Suppressor macrophage treated with lipopolysaccharide for 4 hours (primary cell): ENCODE measurements around the gene ZFP36.
"Not testable (repeated sequence)": the region's sequence is repeated elsewhere in the genome, so short reads cannot be mapped to it uniquely, and the experiment has no call there.

Experiments used
- DNase-seq: peaks from one replicate; pipeline ENCODE4 v3.0.0-alpha.2; 2020

Gene ZFP36, protein sequence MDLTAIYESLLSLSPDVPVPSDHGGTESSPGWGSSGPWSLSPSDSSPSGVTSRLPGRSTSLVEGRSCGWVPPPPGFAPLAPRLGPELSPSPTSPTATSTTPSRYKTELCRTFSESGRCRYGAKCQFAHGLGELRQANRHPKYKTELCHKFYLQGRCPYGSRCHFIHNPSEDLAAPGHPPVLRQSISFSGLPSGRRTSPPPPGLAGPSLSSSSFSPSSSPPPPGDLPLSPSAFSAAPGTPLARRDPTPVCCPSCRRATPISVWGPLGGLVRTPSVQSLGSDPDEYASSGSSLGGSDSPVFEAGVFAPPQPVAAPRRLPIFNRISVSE

DNA sequence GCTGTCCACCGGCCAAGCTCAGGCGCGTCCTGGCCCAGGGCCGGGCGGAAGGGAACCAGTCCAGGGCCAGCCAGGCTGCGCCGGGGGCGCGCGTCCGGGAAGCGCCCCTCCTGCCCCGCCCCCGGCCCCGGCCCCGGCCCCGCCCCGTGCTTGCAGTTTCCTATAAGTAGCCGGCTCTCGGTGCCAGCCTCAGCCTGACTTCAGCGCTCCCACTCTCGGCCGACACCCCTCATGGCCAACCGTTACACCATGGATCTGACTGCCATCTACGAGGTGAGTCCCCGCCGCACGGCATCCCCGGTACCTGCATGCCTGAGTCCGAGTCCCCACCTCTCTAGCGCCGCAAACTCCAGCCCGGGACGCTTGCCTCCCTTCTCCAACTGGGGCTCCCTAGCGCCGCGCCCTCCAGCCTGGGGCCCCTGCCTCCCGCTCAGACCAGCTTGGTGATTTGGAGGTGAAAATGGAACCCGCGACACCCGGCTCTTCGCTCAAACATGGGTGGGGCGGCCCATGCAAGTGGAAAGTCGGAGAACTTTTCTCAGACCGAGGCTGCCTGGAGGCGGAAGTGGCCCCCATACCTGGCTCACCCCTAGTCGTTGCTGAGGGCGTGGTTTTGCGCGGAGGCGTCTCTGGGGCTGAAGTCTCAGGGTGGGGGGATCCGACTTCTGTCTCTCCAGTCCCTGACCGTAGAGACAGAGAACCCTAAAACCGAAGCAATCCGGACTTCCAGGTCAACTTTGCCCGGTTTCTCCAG, at the start of gene ZFP36:
ZFP36 (plus strand) TSS at position 192 of the 754 bp plus-strand sequence; CDS start at position 250, 58 bp downstream.
- peak; percentile 96 for DNase-seq

DNA sequence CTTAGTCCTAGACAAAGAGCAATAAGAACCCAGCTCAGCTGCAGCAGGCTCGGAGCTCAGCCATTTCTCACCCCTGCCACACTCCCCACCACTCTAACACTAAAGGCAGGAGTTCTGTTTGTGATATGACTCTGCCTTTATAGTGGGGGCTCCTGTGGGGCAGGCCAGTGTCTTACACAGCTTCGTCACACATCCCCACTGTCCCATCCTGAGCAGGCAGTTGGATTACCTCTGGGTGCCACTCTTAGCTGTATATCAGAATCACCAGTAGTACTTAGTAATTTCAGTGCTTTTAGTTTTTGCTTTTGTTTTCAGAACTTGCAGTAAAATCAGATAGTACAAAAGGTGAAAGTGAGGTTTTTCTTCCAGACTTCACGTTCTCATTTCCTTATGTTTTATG, 47.6 kb upstream of the ZFP36 start:
- no peak for DNase-seq

DNA sequence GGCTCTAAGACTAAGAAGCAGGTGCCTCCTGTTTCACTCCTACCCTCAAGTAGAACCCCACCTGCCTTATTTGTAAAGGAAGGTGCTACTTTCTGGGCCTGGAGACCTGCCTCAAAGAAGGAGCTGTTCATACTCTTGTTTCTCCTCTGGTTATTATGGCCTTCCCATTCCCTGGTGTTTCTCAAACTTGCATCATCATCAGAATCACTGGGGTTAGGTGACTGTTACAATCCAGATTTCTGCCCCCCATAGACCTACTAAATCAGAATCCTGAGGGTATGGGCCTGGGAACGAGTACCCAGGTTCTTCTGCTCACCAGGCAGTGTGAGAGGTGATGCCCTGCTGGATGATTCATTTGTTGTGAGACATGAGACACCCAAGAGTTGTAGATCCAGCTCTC, 46.0 kb upstream of the ZFP36 start:
- no peak for DNase-seq

DNA sequence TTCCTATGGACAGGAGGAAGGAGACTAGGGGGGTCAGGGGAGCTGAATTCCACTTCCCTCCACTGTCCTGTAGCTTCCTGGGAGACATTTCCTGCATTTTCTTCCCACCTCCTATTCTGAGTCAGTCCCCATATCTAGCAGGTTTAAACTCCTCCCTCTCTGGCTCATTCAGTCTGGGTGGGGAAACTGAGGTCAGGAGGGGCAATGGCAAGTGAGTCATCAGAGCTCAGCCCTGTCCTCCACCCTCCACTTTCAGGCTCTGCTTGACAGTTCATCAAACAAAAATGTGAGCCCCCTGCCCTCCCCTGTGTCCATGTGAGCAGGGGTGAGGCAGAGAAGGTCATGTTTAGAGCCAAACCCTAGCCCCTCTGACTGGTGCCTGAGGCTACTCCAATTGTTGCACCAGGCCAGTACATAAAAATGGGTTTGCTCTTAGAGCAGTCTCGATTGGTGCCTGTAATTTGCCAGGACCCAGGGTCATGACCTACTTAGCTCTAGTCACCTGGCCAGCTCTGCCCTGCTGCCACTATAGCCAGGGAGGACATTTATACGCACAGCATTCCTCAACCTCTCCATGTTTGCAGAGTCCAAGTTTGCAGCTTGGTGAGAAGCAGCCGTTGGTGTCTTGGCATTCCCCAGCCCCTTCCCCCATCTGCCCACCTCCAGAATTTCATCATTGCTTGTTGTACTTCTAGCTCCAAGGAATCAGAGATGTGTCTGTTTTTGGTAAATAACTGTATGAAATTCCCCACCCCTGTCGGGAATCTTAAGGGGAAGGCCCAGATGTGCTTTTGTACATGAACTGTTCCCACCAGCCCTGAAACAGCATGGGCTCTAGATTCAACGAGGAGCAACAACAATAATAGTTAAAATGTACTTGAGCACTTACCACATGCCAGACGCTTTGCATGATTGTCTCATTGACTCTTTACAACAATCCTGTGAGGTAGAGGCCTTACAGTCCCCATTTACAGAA, 43.7 kb upstream of the ZFP36 start:
- DNase-seq: peak; percentile 27

DNA sequence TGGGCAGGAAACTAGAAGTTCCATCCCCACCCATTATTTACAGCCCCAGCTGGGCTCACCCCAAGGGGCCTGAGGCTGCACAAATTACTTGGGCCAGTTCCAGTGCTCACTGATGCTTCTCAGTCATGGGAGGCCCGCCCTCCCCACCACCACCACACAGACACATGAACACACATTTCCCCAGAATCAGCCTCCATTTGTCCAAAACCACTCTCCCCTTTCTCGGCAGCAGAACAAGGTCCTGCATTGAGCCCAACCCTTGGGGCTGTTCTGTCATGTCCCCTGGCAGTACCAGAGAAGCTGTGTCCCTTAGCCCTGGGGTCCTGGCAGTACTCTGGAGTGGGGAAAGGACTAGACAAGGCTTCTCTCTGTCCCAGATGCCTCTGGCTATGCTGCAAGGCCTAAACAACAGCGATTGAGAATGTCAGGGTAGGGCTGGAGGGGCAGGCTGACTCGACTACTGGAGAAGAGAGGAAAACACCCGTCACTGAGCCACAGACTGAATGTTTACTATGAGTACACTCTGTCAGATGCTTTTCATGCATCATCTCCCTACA, 42.7 kb upstream of the ZFP36 start:
- DNase-seq: no peak

DNA sequence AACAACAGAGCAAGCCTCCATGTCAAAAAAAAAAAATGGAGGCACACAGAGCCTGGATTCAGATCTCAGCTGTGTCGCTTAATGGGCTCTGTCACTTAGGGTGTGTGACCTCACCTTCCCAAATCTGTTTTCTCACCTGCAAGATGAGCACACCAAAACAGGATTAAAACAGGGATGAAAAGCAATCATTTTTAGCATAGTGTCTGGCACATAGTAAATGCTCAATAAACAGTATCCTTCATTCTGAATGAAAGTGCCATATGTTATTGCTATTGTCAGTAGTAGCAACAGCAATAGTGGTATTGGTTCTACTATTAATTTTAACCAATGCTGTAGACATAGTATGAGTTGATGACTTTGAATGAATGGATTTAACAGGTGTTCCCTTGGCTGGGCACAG, 41.1 kb upstream of the ZFP36 start:
- no peak for DNase-seq

DNA sequence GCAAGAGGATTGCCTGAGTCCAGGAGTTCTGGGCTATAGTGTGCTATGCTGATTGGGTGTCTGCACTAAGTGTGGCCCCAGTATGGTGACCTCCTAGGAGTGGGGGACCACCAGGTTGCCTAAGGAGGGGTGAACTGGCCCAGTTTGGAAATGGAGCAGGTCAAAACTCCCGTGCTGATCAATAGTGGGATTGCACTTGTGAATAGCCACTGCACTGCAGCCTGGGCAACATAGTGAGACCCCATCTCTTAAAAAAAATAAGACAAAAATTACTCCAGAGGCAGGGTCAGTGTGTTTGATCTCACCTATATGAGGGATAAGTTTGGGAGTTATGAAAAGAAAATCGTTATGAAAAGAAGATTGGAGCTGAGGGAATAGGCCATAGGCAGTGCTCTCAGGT, 37.4 kb upstream of the ZFP36 start:
- DNase-seq: no peak

DNA sequence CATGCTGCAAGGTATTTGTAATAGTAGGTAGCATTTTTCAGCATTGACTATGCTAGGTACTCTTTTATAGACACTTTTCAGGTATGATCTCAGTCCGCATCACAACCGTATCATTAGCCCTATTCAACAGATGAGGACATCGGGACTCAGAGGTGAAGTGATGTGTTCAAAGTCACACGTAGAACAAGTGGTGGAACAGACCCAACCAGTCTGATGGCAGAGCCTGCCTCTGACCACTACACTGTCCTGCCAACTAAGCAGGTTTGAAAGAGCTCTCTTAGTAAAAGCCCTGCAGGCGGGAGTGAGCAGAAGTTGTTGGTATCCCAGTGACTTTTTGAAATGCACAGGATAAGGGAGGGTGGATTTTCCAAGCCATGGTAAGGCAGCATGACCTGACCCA, 35.9 kb upstream of the ZFP36 start:
- DNase-seq: no peak

DNA sequence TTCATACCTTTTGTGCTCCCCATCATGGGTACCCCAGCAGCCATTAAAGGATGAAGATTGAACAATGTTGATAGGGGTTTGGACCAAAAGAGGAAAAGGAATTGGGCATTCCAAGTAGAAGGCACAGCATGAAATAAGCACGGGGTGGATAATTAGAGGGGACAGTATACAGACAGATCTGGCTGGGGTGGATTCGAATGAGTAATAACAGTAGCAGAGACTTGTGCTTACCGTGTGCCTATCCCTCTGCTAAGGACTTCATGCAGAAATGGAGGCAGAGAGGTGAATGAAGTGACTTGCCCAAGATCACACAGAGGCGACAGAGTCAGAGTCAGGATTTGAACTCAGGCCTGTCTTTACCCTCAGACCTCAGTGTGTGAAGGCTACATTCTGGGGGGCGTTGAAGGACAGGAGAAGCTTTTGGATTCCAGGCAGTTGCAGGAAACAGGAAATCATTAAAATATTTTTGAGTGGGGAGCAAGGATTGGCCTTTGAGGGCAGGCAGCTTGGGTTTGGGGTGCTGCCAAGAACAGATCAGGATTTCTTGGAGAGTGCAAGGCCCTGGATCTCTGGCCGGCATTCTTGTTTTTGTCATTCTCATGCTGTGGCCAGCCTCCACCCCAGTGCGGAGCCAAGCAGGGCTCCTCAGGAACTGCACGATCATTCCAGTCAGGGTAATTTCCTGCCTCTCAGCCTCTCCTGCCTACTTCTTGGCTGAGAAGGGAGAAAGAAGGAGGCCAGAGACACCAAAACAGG, 34.4 kb upstream of the ZFP36 start:
- DNase-seq: no peak

DNA sequence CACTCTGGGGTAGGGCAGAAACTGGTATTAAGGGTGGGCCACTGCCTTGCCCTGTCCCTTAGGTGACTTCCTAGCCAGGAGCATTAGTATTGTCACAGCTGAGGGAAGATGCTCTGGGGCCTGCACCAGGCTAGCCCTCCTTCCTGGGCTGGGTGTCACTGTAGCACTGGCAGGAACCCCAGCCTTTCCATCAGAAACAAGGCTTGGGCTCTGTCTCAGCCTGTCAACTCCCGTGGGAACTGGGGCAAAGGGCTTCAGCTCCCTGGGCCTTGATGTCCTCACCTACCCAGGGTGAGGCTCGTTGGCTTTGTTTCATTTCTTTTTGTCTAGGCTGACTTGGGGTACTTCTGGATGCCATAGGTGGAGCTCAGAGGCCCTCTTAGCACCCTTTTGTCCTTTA, 33.7 kb upstream of the ZFP36 start:
- no peak for DNase-seq

DNA sequence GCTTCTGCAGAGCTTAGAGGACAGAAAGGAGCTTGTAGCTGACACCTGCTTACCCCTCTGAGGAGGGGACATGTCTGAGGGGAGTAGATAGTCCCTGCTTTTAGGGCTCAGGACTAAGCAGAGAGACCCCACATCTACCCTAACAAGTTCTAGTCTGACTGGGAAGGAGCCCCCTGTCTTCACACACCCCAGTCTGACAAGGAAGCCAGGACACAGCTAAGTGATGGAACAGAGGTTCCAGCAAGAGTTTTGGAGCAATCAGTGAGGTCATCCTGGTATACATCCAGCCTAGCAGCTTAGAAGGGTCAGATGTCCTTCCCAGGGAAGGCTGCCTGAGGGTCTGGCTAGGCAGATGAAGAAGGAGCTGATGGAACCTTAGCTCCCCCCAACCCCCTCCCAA, 30.7 kb upstream of the ZFP36 start:
- DNase-seq: no peak

DNA sequence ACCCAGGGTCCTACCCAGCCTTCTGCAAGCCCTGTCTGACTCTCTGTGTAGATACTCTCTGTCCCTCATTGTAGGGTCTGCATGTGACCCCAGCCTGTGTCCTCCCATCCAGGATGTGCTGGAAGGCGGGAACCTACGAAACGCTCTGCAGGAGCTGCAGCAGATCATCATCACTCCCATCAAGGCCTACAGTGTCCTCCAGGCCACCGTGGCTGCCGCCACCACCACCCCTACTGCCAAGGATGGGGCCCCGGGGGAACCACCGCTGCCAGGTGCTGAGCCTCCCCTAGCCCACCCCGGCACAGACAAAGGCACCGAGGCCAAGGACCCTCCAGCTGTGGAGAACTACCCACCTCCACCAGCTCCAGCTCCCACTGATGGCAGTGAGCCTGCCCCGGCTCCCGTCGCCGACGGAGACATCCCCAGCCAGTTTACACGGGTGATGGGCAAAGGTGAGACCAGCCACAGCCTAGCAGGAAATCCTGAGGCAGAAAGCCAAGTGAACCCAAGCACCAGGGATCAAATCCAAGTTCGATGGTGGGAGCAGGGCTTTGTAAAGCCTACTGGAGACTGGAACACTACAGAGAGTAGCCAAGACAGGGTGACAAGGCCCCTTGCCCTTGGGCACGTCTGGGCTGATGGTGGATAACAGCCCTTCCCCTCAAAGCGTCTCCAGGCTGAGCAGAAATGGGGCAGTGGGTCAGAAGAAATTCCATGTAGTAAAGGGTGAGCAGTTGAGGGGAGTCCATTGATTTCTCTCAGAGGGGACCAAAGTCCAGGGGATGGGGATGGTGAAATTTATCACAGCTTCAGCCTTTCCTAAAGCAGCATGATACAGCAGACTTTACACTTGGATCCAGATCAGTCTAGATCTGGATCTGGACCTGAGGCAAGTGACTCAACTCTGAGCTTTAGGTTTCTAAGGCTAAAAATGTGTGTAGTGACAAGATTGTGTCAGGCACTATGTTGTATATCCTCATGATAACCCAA, 29.0 kb upstream of the ZFP36 start:
- DNase-seq: no peak

DNA sequence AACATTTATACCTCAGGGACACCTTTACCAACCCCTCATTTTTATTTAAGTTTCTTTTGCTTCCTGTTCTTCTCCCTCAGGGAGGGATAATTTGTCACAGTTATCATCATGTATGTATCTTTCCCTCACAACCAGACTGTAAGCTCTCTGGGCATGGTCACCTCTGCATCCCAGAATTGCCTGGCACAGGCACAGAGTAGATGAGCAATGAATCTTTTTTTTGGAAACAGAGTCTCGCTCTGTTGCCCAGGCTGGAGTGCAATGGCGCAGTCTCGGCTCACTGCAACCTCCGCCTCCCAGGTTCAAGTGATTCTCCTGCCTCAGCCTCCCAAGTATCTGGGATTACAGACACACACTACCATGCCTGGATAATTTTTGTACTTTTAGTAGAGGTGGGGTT, 27.3 kb upstream of the ZFP36 start:
- DNase-seq: not testable (repeated sequence)

DNA sequence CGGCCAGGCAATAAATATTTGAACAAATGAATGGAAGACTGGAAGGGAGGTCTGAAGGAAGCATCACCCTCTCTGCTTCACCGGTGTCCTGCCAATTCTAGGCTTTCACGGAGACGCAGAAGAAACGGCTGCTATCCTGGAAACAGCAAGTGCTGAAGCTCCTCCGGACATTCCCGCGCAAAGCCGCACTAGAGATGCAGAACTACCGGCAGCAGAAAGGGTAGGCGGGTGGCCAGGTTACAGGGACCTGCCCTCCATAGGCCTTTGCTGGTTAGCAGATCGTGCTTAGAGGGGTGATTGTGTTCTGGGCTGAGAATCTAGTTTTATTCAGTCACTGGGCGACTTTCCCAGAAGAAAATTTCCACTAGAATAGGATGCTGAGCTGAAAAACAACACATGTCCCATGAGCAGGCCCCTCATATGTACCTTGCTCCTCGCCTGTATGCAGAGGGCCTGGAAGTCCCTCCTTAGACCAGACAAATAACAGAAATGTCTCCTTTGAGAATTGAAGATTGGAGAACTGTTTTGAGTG, 26.7 kb upstream of the ZFP36 start:
- DNase-seq: no peak

DNA sequence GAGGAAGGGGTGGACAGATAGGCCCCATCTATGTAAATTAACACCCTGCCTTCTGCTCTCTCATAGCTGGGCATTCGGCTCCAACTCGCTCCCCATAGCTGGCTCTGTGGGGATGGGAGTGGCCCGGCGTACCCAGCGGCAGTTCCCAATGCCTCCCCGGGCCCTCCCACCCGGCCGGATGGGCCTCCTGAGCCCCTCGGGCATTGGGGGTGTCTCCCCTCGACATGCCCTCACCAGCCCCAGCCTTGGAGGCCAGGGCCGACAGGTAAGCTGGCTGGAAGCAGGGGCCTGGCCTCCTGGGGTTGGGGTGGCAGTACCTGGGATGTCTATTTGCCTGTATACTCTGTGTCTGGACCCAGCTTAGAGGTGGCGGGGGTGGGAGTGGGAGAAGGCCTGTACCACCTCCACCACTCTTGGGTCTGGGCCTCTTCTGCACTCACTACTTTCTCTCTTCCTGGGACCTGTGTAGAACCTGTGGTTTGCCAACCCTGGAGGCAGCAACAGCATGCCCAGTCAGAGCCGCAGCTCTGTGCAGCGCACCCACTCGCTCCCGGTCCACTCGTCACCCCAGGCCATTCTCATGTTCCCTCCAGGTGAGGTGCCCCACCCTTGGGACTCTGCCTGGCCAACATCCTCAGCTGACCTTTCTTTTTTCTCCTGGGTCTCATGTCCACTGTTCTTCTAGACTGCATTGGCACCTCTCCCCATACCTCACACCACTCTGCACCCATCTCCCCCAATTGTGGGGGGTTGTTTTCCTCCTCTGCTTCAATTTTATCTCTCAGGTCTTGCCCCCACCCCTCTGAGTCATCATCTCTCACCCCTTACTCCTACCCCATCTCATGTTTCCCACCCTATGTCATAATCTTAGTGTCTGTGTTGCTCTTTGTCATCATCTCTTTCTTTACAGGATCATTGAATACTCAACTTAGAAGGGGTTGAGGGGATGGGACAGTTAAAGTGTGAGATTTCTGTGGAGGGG, 25.8 kb upstream of the ZFP36 start:
- no peak for DNase-seq

DNA sequence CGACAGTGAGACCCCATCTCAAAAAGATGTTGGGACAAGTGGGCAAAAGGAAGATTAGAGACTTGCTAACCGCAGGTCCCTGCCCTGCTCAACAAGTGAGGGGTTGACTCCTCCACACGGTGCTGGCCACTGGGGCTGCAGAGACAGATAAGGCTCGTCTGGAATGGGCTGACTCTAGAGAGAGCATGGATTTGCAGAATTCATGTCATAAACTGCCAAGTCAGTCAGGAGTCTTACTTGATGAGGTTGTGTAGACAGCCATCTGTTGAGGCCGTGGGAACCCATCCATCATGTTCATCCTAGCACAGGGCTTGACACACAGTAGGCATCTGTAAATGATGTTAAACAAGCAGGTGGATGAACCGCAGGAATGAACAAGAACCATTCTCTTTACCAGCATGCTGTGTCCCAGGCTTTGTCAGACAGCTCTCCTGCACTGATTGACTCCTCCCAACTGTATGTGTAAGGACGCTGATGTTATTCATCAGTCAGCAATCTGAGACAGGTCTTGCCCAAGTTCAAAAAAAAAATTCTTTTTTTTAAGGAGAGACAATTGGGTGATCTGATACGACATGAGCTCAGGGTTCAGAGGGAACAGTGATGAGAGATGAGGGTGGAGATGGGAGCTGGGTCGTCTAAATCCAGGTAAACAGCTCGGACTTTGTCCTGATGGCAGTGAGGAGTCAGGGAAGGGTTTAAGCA, 24.6 kb upstream of the ZFP36 start:
- DNase-seq: no peak

DNA sequence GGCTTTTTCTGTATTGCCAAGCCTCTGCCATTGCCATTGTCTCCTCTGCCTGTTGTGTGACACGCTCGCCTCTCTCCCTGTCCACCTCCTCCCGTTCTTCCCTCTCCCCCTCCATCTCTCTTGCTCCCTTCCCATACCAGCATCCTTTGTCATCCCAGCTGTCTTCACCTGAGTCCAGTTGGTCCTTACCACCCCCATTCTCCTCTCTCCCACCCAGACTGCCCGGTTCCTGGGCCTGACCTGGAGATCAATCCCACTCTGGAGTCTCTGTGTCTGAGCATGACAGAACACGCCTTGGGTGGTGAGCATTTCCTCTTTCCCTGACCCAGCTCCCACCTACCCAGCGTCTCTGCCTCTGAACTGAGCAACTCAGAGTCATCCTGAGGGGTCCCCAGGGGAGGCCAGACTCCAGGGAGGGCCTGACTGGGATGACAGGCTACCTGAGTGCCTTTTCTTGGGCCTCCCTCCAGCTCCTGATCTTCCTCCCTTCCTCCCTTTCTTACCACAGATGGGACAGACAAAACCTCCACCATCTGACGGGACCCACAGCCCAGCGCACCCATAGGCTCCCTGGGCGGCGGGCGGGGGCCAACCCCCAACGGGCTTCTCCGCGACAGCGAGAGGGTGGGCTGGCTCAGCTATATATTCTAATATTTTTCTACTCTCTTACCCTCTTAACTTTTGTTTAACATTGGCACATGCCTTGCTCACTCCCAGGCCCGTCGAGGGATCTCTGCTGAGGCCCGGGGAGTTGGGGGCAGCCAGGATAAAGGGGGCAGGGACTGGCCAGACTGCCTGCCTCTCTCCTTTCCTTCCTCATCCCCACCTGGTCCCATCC, 23.4 kb upstream of the ZFP36 start:
- no peak for DNase-seq
